DND-41 (cell line): ENCODE results near the gene CRAMP1.

ENCODE experiments used
- ATAC-seq: fragments of 200-7000 bp; cut with Tn5 transposase; 3 replicates; pipeline ENCODE4 v1.9.1; 2021; ENCODE audit warnings: low read depth; ENCODE audit not compliant: insufficient read depth
- DNase-seq: peaks from one replicate; pipeline ENCODE4 v3.0.0-alpha.2; 2020
- H2AFZ ChIP-seq: 2 replicates; pipeline ENCODE4 v1.6.0; 2012; ENCODE audit warnings: low read depth, low read length
- H3K27ac ChIP-seq: 2 replicates; pipeline ENCODE4 v1.5.1; 2012; ENCODE audit warnings: low read length, inconsistent platforms
- H3K27me3 ChIP-seq: fragments of 200-600 bp; sonication (generic); 2 replicates; pipeline ENCODE4 v1.6.0; 2012; ENCODE audit warnings: low read length, mild to moderate bottlenecking, inconsistent platforms; ENCODE audit not compliant: insufficient read depth, poor library complexity
- H3K36me3 ChIP-seq: 2 replicates; pipeline ENCODE4 v1.5.1; 2012; ENCODE audit warnings: low read length, inconsistent platforms; ENCODE audit not compliant: insufficient read depth
- H3K4me1 ChIP-seq: 2 replicates; pipeline ENCODE4 v1.5.1; 2012; ENCODE audit warnings: mild to moderate bottlenecking, low read length; ENCODE audit not compliant: insufficient read depth
- H3K4me2 ChIP-seq: 2 replicates; pipeline ENCODE4 v1.6.0; 2012; ENCODE audit warnings: mild to moderate bottlenecking, moderate library complexity, low read length, inconsistent platforms; ENCODE audit not compliant: insufficient read depth
- H3K4me3 ChIP-seq, 2 experiments: fragments of 200-600 bp in 1 of 2; shearing (Covaris generic) in 1 of 2; 2 replicates each; pipeline ENCODE4 v1.5.1; 2012 to 2016; ENCODE audit warnings: inconsistent platforms in 2 of 2, low read length in 2 of 2, mild to moderate bottlenecking in 2 of 2, low read depth in 1 of 2, moderate library complexity in 1 of 2
- H3K79me2 ChIP-seq: 2 replicates; pipeline ENCODE4 v1.6.0; 2012; ENCODE audit warnings: low read length, inconsistent platforms; ENCODE audit not compliant: insufficient read depth
- H3K9ac ChIP-seq: 2 replicates; pipeline ENCODE4 v1.6.0; 2012; ENCODE audit warnings: low read depth, mild to moderate bottlenecking, inconsistent platforms, low read length, moderate library complexity
- H3K9me3 ChIP-seq: 2 replicates; pipeline ENCODE4 v1.5.1; 2012; ENCODE audit warnings: low read length, moderate library complexity, mild to moderate bottlenecking, inconsistent platforms; ENCODE audit not compliant: insufficient read depth, severe bottlenecking
- H4K20me1 ChIP-seq: 2 replicates; pipeline ENCODE4 v1.6.0; 2012; ENCODE audit warnings: low read length; ENCODE audit not compliant: insufficient read depth
- EZH2 ChIP-seq: IDR thresholded peaks from 3 replicates; pipeline ENCODE4 v1.6.1; 2012; ENCODE audit warnings: borderline replicate concordance, low read depth, mild to moderate bottlenecking, moderate library complexity, low read length, inconsistent platforms; ENCODE audit not compliant: severe bottlenecking
- TF ChIP-seq, protein P1 (sequence below): IDR thresholded peaks from 2 replicates; pipeline ENCODE4 v1.5.1; 2012; ENCODE audit warnings: borderline replicate concordance, low read length, moderate library complexity, mild to moderate bottlenecking; ENCODE audit not compliant: poor library complexity, severe bottlenecking; ENCODE audit errors: extremely low read depth

Gene CRAMP1

DNA sequence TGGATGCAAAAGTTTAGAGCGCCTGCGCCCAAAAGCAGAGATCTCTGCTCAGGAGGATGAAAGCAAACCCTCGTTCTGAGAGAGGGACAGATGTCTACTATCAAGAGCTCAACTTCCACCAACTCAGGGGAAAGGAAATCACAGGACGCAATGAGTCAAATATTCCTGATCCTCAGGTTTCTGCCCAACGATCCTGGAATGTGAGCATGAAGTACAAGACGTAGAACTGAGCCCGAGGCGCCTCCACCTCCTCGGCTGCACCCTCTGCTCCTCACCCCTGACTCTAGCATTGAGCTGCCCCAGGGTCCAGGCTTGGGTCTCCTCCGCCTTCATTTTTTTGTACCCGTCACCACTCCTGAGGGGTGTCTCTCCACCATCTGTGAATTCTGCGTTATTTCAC, 15.6 kb upstream of the CRAMP1 start:
- TF ChIP-seq, protein P1, sequence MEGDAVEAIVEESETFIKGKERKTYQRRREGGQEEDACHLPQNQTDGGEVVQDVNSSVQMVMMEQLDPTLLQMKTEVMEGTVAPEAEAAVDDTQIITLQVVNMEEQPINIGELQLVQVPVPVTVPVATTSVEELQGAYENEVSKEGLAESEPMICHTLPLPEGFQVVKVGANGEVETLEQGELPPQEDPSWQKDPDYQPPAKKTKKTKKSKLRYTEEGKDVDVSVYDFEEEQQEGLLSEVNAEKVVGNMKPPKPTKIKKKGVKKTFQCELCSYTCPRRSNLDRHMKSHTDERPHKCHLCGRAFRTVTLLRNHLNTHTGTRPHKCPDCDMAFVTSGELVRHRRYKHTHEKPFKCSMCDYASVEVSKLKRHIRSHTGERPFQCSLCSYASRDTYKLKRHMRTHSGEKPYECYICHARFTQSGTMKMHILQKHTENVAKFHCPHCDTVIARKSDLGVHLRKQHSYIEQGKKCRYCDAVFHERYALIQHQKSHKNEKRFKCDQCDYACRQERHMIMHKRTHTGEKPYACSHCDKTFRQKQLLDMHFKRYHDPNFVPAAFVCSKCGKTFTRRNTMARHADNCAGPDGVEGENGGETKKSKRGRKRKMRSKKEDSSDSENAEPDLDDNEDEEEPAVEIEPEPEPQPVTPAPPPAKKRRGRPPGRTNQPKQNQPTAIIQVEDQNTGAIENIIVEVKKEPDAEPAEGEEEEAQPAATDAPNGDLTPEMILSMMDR, result no peak
- no peak for TF ChIP-seq EZH2
- Histone ChIP-seq H3K36me3 (peaks cover 16% of the 10 kb centered on the region), H3K4me1 (no peaks in the 10 kb centered on the region), H3K27me3 (no peaks in the 10 kb centered on the region), H3K27ac (no peak overlapping the region), H3K4me2 (no peak overlapping the region), H3K9ac (no peak overlapping the region), H3K4me3 (no peak overlapping the region), H4K20me1 (no peaks in the 10 kb centered on the region), H3K79me2 (no peaks in the 10 kb centered on the region), H2AFZ (no peak overlapping the region), H3K9me3 (no peaks in the 10 kb centered on the region)
- DNase-seq, result no peak
- ATAC-seq, result no peak

DNA sequence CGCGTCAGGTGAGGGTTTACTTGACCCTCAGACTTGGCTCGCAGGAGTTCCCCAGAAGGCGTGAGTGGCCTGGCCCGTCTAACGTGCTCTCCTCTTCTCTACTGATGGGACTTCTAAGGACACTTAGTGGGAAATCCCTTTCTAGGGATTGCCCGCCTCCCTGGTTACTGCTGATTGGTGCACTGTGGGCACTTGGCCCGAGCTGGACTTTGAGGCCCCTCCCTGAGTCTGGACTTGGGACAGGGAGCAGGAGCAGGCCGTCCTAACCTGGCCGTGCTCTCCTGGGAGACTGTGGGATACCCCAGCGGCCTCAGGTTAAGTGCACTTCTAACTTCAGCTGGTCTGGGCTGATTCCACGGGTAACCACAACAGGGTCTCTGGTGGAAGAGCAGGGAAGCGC, 15.0 kb upstream of the CRAMP1 start:
- Histone ChIP-seq H3K27me3 (no peaks in the 10 kb centered on the region), H3K9ac (no peak overlapping the region), H2AFZ (no peak overlapping the region), H3K79me2 (no peaks in the 10 kb centered on the region), H3K9me3 (no peaks in the 10 kb centered on the region), H3K36me3 (peaks cover 18% of the 10 kb centered on the region), H3K4me3 (no peak overlapping the region), H4K20me1 (no peaks in the 10 kb centered on the region), H3K4me1 (no peaks in the 10 kb centered on the region), H3K4me2 (no peak overlapping the region), H3K27ac (no peak overlapping the region)
- TF ChIP-seq, protein P1, result no peak
- TF ChIP-seq EZH2, result no peak
- no peak for ATAC-seq
- no peak for DNase-seq

DNA sequence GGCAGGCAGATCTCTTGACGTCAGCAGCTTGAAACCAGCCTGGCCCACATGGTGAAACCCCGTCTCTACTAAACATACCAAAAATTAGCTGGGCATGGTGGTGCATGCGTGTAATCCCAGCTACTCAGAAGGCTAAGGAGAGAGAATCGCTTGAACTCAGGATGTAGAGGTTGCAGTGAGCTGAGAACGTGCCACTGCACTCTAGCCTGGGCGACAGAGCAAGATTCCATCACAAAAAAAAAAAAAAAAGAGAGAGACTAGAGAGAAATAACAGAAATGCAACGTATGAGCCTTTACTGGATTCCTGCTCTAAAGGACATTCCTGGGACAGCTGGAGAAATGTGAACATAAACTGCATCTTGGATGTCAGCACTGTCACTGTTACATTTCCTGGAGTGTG, 11.1 kb upstream of the CRAMP1 start:
- H3K27ac ChIP-seq, result no peak overlapping the region
- H3K9ac ChIP-seq, result no peak overlapping the region
- H3K36me3 ChIP-seq, result peaks cover 17% of the 10 kb centered on the region; the same call in 1 of the 2 replicates
- no peak for DNase-seq
- no peaks in the 10 kb centered on the region for H3K9me3 ChIP-seq
- no peaks in the 10 kb centered on the region for H4K20me1 ChIP-seq
- no peak overlapping the region for H3K4me2 ChIP-seq
- H3K79me2 ChIP-seq, result no peaks in the 10 kb centered on the region
- no peak for ATAC-seq
- TF ChIP-seq, protein P1, result no peak
- H3K27me3 ChIP-seq, result no peaks in the 10 kb centered on the region
- H3K4me3 ChIP-seq, result no peak overlapping the region
- no peak overlapping the region for H2AFZ ChIP-seq
- no peaks in the 10 kb centered on the region for H3K4me1 ChIP-seq

DNA sequence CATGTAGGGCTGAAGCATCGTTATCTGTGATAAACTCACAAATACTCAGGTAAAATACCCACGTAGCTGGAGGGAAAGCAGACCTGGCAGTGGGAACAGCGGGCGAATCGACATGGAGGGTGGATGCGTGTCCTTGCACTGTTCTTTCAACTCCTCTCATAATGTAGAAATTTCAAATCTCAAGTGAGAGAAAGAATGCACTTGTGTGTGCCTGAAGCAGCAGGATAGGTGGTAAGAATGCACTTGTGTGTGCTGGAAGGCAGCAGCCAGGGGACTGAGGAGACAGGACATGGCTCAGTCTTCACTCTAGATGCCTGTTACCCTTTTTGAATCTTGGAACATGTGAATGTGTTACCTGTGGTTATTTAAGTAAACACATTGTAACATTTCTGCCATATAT, 10.7 kb upstream of the CRAMP1 start:
- Histone ChIP-seq H3K4me2 (no peak overlapping the region), H3K4me3 (no peak overlapping the region), H4K20me1 (no peaks in the 10 kb centered on the region), H3K9ac (no peak overlapping the region), H3K36me3 (peaks cover 20% of the 10 kb centered on the region; the same call in 1 of the 2 replicates), H3K27me3 (no peaks in the 10 kb centered on the region), H2AFZ (no peak overlapping the region), H3K9me3 (no peaks in the 10 kb centered on the region), H3K79me2 (no peaks in the 10 kb centered on the region), H3K27ac (no peak overlapping the region), H3K4me1 (no peaks in the 10 kb centered on the region)
- no peak for TF ChIP-seq EZH2
- TF ChIP-seq, protein P1, result no peak
- no peak for ATAC-seq
- no peak for DNase-seq
